DLD1 (cell line): ENCODE measurements around the gene MUC5B.
"Not testable (repeated sequence)": the region's sequence is repeated elsewhere in the genome, so short reads cannot be mapped to it uniquely, and the experiment has no call there.

Experiments used
- in situ Hi-C: cut with HindIII; loops from 2 replicates; pipeline ENCODE4 v1.10.0; 2017; ENCODE audit warnings: low sequenced_read_pairs

Gene MUC5B

GRCh38 chr11:1222491-1223345, at the start of gene MUC5B:
TSS of gene MUC5B (plus strand) at chr11:1223066. CDS start at chr11:1223124, 58 bp downstream.
- in situ Hi-C loops: loop anchor here (25.0 kb wide), 1 partner anchor 310 kb away; the partner anchor contains the start of gene CHID1

- in situ Hi-C loops: not testable (repeated sequence)
Observed at GRCh38 chr11:1173396-1173795, 49.5 kb upstream of the MUC5B start.

GRCh38 chr11:1174441-1175370, 48.2 kb upstream of the MUC5B start:
- in situ Hi-C loops: no loop called here

- in situ Hi-C loops: no loop called here
Observed at GRCh38 chr11:1175461-1176223, 47.2 kb upstream of the MUC5B start.

GRCh38 chr11:1176224-1177019, 46.4 kb upstream of the MUC5B start:
- in situ Hi-C loops: no loop called here

GRCh38 chr11:1177020-1177770, 45.7 kb upstream of the MUC5B start:
- in situ Hi-C loops: no loop called here

- in situ Hi-C loops: no loop called here
Observed at GRCh38 chr11:1177771-1178090, 45.1 kb upstream of the MUC5B start.

- in situ Hi-C loops: no loop called here
Observed at GRCh38 chr11:1178201-1178885, 44.5 kb upstream of the MUC5B start.

GRCh38 chr11:1178906-1179305, 44.0 kb upstream of the MUC5B start:
- in situ Hi-C loops: no loop called here

- in situ Hi-C loops: no loop called here
Observed at GRCh38 chr11:1179641-1180040, 43.2 kb upstream of the MUC5B start.

- in situ Hi-C loops: no loop called here
Observed at GRCh38 chr11:1180171-1180570, 42.7 kb upstream of the MUC5B start.

GRCh38 chr11:1180947-1181391, 41.9 kb upstream of the MUC5B start:
- in situ Hi-C loops: no loop called here

- in situ Hi-C loops: no loop called here
Observed at GRCh38 chr11:1181420-1181819, 41.4 kb upstream of the MUC5B start.

- in situ Hi-C loops: no loop called here
Observed at GRCh38 chr11:1181853-1182535, 40.9 kb upstream of the MUC5B start.

- in situ Hi-C loops: not testable (repeated sequence)
Observed at GRCh38 chr11:1184139-1184538, 38.7 kb upstream of the MUC5B start.

- in situ Hi-C loops: not testable (repeated sequence)
Observed at GRCh38 chr11:1188451-1189130, 34.3 kb upstream of the MUC5B start.

- in situ Hi-C loops: not testable (repeated sequence)
Observed at GRCh38 chr11:1189816-1190215, 33.0 kb upstream of the MUC5B start.
